Inferior parietal cortex (tissue), 1 donor: ENCODE data around the gene OPCML.

Source experiments
- DNase-seq: peaks from one replicate; pipeline ENCODE4 v3.0.0-alpha.2; 2016; ENCODE audit errors: extremely low spot score

Gene OPCML

DNA sequence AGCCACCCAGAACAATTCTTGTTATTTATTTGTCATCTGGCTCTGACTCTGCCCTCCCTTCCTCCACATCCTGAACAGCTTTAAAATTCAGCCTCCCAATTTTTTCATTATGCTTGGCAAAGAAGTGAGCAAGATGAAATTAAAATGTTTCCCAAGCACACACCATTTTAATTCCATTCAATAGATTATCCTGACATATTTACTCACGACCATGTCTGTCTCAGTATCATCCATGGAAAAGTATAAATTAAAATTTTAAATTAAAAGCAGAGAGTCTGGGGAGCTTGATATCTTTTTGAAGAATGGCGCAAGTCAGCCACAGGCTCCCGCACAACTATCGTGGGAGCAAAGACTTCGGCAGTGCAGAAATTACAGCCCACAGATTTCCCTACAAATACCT lies 862.4 kb downstream of the OPCML start:
- DNase-seq, result no peak

DNA sequence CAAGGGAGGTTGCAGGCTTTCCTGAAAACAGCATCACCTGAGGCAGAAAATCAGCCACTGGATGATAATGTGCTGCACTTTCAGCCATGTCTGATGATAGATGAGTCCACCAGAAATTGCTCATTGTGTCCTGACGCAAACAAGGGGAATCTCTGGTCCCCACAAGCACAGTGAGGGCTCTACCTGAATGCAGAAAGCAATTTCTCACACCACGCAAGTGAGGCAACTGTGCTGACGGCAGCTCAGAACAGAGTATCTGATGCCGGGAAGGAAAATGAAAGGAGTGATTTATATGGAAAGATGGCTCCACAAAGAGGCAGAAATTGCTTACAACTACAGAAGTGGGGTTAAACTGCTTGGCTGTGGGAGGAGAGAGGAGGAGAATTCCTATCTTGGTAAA lies 867.1 kb downstream of the OPCML start:
- DNase-seq, result no peak

DNA sequence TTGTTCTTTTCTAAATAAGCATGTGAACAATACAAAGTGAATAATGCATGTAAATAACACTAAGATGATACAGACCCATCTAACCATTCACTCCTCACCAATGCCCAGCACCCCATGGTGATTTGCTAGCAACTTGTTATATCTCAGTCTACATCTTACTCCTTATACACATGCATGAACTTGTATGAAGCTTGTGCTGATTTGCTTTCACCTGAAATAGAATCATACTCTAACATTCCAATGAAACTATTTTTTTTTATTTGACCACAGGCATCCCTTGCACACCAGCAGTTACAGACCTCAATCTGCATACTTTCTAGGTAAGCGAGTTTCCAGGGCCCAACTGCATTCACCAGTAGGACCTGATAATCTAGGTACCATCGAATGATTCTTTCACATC lies 873.6 kb downstream of the OPCML start:
- DNase-seq, result no peak

DNA sequence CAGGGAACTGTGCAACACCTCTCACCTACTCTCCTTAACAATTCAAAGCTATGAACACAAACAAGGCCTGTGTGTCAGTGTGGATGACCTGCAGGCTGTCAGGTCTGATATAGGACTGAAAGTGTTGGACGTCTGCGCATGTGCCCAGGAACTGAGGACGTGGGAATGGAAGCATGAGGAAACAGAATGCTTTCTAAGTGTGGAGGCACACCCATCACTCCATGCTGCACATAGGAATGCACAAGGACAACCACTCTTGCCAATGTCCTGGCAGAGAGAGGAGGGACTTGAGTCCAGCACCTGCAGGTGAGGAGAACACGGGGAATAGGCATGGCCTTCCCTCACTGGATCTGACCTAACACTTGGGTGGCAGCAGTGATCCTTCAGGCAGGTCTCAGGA lies 874.3 kb downstream of the OPCML start:
- no peak for DNase-seq

DNA sequence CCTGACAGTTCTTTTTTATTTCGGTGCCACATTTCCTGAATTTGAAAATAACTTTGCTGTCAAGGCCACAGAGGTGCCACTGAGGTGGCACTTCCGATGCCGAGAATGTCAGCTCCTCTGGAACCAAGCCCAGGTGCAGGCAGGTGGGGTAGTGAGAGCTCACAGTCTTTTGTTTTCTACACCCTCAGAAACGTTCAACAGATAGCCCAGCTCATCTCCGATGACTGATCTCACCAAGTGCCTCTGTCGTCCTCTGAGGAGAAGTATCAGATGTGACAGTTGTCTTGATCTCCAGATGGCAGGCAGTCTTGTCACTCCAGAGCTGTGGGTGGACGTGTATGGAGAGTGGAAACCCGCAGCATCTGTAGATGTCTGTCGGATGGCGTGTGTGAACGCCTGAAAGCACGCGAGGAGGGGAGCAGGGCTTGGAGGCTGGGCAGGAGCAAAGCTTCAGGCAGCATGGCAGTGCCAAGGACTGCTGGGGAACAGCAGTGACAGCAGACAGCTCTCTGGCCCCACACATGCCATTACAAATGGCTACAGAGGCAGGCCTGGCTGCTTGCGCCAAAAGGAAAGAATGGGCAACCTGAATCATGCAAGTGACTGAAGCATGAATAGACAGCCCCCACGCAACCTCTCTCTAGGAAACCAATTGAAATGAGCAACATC lies 877.0 kb downstream of the OPCML start:
- DNase-seq, result no peak

DNA sequence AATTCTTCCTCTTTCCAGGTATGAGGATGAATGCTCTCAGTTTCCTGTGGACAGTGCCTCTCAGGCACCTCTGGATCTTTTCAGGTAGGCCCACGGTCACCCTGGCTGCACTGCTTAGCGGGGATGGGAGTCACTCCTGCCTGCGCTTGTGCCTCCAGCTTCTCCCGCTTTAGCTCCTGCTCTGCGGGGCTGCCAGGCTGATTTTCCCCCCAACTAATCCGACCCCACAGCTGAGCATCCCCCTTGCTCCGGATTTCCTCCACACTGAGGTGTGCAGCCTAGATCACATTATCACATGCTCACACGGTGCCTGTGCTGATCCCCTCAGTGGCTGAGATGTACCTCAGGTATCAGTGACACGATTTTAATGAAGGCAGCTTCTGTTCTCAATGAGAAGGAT lies 879.1 kb downstream of the OPCML start:
- DNase-seq, result no peak

DNA sequence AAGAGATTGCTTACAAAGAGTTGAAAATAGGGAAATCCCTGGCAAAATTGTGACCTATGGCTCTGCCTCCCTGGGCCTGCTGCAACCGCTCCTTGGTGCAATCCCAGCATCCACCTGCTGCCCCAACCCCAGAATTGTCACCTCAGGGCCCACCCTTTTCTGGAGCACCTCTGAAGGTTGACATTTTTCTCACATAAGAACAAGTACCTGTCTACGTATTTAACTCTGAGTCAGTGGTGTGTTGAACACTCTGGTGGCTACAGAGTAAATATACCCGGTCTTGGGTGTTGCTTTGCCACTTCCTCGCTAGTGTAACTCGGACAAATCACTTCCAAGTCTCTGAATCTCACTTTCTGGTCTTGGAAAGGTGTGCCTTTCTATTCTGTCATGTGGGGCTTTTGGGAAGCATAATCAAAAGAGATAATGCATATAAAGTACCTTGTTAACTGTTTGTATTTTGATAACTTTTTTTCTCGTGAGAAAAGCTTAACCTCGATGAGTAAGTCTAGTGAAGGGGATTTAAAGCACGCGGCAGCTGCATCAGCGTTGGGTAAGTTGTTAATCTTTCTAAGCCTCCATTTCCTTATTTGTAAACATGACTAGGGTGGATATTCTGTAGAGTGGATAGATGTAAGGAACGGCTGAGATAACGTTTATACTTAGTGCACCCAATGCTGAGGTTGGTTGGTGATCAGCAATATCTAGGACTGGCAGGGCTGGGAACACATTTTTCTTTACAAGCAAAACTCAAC lies 881.2 kb downstream of the OPCML start:
- no peak for DNase-seq

DNA sequence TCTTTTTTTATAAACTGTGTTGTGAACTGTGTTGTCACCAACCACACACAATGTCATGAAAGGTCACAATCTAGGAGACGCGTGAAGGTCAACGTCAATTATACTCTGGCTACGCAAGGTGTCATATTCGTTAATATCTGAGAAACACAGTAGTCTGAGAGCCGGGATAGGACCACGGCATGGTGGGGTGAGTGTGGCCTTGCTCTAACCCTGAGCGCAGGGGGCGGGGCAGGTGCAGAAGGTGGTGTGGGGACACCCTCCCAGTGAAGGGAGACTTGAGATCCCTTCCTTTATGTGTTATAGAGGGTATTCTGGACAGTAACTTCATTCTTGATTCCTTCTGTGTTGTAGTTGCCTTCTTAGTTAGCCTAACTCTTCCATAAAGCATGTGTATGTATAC lies 883.0 kb downstream of the OPCML start:
- DNase-seq, result no peak

DNA sequence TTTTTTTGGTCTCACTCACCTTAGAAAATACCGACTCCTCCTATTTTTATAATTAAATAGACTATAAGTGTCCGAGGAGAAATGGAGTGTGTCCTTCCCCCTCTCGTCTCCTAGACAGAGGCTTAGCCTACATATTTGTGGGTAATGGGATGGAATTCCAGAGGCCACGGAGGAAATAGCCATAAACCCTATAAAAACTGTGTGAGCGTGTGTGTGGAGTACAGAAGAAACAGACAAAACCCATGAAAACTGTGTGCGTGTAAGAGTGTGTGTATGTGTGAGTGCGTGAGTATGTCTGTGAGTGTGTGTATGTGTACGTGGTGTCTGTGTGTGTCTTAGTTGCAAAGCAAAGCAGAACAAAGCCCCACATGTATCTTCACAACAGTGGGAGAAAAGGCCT lies 883.5 kb downstream of the OPCML start:
- no peak for DNase-seq

DNA sequence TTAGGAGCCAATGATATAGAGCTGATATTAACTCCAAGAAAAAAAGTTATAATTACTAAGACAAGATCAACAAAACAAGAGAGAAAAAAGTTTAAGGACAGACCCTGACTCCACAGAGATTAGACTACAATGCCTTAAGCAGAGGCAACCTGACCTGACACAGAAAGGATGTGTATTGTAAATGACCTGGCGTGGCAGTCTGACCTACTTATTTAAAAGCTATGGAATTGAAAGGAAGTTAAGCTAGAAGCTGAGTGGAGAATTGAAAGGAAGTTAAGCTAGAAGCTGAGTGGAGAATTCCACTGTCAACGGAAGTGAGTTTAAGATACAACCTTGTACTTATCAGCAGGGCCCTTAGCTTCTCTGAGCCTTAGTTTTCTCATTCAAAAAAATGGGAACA lies 885.4 kb downstream of the OPCML start:
- no peak for DNase-seq

DNA sequence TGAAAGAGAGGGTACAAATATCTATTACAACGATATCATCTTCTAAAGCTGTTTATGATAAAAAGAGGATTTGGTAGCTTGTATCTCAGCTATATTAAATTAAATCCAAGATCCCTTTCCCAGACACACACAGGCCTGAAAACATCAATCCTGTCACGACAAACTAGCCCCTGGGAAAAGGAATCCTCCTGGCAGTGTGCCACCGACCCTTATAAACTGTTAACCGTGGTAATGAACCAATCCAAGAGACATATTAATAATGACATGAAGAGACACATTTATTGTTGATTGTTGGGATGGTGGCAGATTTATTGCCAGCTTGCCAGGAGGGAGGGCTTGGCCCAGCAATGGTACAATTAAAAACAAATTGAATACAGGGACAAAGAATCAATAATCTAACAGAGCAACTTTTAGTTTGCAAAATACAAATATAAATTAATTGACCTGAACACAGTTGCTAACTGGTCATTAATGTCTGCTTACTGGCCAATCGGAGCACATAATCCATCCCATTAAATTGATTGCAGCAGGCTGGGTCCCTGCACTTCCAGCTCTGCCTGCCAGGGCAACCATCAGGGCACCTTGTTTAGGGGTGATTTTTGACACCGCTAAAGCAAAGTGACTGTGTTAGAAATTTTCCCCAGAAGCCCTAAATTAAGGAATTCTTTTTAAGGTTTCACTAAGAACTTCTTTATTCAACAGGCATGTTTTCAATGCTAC lies 887.6 kb downstream of the OPCML start:
- no peak for DNase-seq

DNA sequence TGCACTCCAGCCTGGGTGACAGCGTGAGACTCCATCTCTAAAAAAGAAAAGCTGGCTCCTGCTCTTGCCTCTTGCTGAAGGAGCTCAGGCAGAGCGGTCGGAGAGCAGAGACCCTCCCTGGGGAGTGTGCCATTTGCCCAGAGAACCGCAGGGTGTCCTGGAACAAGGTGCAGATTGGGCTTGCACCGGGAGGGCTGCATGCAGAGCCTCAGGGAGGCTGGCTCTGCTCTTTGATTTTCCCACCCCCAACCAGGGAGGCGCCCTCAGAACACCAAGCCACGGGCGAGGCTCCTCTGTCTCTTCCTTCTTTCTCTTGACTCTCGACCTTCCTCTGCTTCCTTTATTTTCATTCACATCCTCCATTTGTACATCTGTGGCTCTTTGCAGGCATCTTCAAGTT lies 889.1 kb downstream of the OPCML start:
- no peak for DNase-seq

DNA sequence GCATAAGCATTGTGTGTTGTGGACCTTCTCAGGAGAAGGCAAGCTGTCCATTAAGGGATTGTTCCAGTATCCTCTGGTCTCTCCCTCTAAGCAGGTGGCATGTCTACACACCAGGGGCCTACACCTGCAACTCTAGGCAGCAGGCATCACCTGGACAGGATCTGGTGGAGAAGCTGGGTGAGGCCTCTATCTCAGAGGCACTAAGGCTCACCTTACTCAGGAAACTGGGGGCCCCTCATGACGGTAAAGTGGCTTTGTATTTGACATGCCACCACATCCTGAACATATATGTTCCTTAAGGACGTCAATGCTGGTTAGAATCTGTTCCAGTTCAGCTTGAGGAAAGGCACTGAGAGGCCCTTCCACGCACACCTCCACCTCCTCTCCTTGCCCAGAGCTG lies 891.3 kb downstream of the OPCML start:
- no peak for DNase-seq

DNA sequence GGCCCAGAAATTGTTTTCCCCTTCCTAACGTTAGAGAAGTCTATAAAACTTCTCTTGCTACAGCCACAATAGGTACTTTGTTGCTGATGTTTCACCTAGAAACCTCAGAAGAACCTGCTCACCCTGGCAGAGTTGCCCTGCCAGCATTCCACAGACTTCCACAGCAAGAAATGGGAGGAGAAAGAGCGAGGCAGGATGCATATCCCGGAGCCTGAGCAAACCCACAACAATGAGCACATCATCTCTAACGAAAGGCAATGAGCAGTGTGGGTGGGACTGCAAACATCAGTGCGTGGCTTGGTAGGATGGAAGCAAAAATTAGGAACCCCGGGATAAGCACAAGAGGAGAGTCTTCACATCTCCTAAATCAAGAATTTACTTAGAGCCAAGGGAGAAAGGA lies 892.3 kb downstream of the OPCML start:
- peak; percentile 27 for DNase-seq

DNA sequence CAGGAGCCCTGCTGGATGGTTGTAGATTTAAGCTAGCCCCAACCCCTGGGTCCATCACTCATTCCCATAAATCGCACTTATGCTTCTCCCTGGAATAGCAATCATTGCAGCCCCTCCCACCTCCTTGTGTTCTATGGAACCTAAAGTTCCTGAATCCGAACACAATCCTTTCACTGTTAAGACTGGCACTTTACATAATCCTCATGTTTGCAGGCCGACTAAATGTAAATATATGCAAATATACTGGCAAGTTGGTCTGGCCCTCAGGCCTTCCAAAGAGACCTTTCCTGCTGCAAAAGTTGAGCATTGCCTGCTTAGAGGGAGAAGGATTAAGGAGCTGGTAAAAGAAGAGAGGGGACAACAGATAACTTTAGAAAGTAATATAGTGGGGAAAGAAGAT lies 892.9 kb downstream of the OPCML start:
- DNase-seq, result no peak

DNA sequence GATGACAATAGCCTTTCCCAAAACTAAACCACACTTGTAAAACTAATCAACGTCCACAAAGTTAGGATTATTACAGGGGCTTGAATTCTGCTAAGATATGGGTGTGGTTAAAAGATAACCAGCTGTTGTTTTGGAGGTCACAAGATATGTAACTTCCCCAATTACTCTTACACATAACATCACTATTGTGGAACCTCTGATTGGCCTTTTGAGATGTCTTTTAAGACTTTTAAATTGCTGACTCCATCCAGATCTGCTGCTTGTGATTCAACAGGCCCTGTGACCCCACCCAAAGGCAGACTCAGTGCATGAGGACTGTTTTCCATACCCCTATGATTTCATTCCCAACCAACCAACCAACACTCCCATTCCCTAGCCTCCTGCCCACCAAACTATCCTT lies 893.9 kb downstream of the OPCML start:
- DNase-seq, result no peak

DNA sequence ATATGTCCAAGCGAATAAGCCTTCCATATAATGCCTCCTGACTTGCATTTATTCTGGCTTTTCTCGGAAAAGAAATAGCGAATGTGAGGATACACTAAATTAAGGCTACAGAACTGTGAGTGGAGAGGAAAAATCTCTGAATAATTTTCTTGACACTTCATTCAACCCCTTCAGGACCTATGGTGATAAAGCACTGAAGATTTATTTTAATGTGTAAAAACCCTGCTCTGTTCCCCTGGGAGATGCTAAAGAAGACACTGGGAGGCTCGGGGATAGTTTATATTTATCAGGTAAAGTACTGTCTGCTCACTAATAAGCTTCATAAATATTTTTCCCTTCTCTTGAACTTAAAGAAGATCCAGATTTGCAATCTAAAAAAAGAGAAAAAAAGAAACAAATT lies 895.8 kb downstream of the OPCML start:
- no peak for DNase-seq

DNA sequence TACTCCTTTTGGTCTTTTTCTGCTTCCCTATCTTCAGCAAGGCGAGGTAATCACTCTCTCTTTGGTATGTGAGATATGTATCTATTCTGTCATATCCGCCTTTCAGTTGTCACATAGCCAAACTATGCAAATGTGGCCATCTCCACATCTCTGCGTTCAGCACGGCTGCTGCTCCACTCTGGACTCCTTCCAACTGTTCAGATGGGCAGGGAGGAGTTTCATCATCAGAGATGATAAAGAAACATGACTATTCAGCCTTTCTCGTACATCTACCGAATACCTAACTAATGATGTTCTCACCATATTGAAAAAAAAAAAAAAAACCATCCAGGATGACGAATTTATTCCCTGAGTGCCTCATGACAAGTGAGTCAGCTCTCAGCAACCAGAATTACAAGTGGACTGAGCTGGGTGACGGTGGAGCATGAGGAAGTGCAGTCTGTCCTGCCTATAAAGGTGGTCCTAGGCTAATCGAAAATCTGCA lies 899.6 kb downstream of the OPCML start:
- peak; percentile 59 for DNase-seq

DNA sequence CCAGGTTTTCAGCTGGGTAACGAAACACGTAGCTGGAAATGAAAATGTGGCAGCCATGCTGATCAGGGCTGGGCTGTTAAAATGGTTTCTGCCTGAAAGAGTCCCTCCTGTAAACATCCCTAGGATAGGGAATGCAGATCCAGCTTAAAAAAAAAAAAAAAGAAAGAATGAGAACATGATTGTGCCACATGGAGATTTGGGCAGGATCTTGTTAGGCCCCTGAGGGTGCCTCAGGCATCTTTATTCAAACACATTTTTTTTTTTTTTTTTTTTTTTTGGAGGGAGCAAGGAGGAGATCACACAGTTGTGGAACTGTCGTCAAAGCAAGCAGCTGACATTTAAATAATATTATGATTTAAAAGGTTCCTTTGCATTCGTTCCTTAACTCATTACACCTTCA lies 900.3 kb downstream of the OPCML start:
- DNase-seq, result no peak

DNA sequence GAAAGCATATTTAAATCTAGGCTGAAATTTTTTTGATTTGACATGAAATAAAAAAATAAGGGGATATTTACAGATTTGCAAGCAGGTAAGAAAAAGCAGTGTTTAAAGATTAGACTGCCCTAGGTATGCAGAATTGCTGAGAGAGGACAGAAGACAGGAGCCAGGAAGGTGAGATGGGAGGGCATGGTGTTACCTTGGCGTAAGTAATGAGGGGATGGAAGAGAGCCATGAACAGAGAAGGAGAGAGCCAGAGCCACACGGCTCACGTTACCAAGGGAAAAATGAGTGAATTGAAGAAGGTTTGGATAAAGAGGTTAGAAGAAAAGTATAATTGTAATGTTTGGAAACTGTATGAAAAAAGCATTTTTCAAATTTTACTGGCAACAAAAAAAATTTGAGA lies 904.3 kb downstream of the OPCML start:
- no peak for DNase-seq

DNA sequence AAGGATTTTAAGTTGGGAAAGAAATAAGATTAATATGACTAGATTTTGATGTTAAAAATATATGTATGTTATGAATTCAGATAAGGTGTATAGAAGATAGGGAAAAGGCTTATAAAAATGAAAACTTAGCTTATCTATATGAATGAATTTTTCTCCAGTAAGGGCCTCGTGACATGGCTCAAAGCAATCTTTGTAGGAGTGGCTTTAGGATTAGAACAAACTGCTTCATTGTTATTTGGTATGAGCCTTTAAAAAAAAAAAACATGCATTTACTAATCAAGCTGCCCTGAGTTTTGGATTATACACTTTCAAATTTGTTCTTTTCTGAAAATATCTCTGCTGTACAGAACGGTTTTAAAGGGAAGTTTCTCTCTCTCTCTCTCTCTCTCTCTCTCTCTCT lies 905.9 kb downstream of the OPCML start:
- no peak for DNase-seq

DNA sequence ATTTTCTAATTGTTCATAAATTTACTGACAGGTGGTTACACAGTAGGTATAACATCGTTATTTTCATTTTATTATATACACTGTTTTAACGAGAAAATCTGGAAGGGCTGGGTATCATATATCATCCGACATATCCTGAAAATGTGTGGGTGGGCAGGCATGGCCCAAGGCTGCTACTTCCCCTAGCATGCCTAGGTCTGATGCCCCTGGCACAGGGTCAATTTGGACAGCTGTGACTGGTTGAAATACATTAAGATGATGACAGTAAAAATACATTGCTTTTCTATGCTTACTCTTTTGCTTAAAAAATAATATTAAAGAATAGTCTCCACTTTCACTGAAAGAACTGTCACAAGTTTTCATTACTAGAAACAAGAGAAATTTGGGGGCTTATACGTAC lies 908.8 kb downstream of the OPCML start:
- DNase-seq, result no peak

DNA sequence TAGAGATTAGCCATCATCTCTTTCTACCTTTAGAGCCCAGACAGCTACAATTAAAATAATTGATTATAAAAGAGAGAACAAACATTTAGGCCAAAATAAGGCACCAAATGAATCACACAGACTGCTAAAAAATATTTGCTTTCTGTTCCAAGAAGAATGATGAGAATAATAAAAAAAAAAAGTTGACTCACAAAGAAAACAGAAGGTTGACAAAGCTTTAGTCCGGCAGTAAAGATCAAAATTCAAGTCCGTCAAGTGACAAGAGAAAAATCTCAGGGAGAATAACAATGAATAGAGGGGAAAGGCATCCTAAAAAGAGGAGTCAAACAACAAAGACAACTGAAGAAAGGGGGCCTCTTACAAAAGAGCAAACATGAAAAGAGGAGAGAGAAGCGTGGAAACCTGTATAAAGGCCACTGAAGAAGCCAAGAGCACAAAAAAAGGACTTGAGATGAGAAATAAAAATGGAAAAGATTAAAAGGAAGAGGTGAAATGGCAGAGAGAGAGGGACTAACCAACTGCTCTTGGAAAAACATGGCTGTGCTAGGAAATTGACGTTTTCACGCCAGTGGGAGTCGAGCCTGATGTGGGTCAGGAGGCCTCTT lies 910.2 kb downstream of the OPCML start:
- DNase-seq, result no peak
